Upper lobe of left lung (tissue), 4 donors: ENCODE data around the gene CD200R1L.

Source experiments
- POLR2AphosphoS5 ChIP-seq, 2 donors: sonication (generic); formaldehyde crosslinking; IDR thresholded peaks; one replicate each; pipeline ENCODE4 v1.5.1; 2017; ENCODE audit warnings: antibody characterized with exemption in 2 of 2
- TF ChIP-seq, protein P1 (sequence below), 6 experiments: fragments of 450-650 bp in 4 of 6; fragments of 200-600 bp in 2 of 6; sonication (generic) in 2 of 6; IDR thresholded peaks; one replicate each; pipeline ENCODE4 v1.5.1; 2016 to 2019; ENCODE audit warnings: antibody characterized with exemption in 6 of 6

DNA sequence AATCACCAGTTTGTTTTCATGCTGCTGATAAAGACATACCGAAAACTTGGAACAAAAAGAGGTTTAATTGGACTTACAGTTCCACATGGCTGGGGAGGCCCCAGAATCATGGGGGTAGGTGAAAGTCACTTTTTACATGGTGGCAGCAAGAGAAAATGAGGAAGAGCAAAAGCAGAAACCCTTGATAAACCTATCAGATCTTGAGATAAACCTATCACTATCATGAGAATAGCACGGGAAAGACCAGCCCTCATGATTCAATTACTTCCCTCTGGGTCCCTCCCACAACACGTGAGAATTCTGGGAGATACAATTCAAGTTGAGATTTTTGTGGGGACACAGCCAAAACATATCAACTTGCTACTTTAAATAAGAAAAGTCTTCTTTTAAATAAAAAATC lies 28.9 kb downstream of the CD200R1L start:
- TF ChIP-seq, protein P1, sequence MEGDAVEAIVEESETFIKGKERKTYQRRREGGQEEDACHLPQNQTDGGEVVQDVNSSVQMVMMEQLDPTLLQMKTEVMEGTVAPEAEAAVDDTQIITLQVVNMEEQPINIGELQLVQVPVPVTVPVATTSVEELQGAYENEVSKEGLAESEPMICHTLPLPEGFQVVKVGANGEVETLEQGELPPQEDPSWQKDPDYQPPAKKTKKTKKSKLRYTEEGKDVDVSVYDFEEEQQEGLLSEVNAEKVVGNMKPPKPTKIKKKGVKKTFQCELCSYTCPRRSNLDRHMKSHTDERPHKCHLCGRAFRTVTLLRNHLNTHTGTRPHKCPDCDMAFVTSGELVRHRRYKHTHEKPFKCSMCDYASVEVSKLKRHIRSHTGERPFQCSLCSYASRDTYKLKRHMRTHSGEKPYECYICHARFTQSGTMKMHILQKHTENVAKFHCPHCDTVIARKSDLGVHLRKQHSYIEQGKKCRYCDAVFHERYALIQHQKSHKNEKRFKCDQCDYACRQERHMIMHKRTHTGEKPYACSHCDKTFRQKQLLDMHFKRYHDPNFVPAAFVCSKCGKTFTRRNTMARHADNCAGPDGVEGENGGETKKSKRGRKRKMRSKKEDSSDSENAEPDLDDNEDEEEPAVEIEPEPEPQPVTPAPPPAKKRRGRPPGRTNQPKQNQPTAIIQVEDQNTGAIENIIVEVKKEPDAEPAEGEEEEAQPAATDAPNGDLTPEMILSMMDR (IDR thresholded peaks at IDR 0.05): no peak
- TF ChIP-seq POLR2AphosphoS5 (IDR thresholded peaks at IDR 0.05): no peak
